HG03378 (cell line): ENCODE results near the gene MMP28.

Source experiments
- ATAC-seq: cut with Tn5 transposase; IDR thresholded peaks from one replicate; pipeline ENCODE4 v1.9.1; 2021; ENCODE audit warnings: mild to moderate bottlenecking, moderate library complexity; ENCODE audit not compliant: unreplicated experiment

The MMP28 gene

DNA sequence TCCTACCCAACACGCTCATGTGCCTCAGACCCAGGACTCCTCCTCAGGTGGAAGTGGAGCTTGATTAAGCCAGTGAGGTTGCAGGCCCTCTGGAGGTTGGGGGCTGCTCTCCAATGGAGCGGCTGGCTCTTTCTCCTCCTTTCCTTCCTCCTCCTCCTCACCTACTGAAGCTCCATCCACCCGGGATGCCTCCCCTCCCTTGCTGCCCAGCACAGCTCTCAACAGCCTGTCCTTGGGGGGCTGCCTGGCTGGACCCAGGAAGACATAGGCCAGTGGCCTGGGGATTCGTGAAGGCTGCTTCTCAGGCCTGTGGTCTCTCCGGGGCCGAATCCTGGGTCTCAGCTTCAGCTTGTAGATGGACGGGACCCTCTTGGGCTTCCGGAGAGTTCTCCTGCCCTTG, 50.6 kb downstream of the MMP28 start:
- no peak for ATAC-seq

DNA sequence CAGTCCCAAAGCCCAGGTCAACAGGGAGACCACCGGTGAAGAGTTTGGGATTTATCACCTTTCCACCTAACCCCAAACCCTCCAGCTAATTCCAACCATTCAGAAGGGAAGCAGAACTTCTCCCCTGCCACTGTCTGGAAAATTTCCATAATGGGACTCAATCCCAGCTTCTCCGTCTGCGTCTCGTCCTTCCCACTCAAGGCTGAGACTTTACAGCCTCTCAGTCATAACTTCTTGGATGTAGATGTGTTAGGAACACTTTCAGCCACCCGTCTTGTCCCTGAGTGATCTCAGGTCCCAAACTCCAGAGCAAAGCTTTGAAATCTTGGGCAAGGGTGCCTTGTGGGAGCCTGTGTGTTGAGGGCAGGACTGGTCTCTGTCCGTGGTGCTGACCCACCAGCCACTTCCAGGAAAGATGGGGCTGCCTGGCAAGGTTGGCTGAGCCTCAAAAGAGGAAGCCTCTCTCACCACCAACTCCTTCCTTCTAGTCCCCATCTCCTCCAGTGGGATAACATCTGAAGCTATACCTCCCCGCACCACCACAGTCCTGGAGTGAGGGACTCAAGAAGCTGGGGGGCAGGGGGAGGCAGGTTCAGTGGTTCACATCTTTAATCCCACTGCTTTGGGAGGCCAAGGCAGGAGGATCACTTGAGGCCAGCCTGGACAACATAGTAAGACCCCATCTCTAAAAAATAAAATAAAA, 51.7 kb downstream of the MMP28 start:
- no peak for ATAC-seq

DNA sequence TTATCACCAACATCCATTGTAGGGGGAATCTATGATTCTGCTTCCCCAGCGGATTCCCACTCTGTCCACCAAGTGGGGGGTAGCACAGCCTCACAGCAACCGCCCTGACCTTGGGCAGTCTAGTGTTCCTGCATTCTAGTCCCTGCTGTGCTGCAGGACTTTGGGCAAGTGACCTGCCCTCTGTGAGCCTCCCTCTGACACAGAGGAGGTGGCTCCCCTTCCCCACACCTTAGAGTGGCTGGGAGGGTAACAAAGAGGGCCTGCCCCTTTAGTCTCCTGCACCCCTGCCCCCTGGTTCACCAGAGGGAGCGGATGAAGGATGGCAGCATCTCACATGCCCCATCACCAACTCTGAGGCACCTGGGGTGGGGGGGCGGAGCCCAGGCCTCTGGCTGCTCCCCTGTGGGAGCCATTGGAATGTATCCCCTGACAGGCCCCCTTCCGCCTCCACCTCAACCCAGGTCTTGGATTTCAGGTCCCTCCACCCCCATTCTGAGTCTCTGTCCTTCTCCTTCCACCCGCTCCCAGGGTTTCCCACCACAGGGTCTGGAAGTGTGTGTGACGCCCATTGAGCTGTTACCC, 52.5 kb downstream of the MMP28 start:
- no peak for ATAC-seq

DNA sequence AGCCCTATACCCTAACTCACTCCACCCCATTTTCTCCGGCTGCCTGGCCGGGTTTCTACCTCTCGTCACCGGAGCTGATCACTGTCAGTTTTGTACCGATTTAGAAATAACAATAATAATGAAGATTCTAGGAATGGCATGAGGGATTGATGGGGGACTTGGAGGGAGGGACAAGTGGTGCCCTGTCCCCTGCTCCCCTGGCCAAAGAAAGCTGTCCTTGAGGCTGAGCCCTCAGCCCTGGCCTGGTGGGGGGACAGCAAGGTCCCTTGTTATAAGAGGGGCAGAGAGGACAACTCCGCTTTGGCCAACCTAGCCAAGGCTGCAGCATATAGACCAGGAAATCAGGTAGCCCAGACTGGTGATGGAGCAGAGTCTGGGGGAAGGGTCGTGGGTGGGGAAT, 52.9 kb downstream of the MMP28 start:
- no peak for ATAC-seq

DNA sequence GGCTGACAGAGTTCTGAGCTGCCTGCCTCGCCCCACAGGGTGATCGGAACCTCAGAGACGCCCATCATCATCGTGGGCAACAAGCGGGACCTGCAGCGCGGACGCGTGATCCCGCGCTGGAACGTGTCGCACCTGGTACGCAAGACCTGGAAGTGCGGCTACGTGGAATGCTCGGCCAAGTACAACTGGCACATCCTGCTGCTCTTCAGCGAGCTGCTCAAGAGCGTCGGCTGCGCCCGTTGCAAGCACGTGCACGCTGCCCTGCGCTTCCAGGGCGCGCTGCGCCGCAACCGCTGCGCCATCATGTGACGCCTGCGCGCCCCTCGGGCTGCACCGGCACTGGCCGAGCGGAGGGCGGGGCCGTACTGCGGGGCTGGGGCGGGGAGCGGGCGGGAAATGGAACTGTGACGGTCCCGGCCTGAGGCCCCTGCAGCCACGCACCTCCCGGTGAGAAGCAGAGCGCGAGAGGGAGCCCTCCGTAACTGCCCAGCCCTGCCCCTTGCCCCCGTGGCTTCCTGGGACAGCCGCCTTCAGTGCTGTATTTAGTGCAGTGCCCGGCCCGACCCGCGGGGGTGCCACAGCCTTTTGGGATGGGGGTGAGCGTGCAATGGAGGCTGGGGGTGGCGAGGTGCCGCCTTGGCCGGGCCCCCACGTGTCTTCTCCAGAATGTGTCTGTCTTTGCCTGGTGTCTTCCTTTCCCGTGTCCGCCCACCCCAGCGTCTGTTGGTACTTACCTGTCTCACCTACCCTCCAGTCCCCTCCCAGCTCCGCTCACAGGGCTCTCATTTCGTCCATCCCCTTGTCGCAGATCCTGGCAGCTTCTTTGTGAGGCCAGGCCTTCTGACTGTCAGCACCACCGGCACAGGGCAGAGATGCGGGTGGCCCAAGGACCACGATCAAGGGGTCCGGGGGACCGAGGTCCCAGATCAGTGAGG, 54.2 kb downstream of the MMP28 start:
- ATAC-seq, result no peak

DNA sequence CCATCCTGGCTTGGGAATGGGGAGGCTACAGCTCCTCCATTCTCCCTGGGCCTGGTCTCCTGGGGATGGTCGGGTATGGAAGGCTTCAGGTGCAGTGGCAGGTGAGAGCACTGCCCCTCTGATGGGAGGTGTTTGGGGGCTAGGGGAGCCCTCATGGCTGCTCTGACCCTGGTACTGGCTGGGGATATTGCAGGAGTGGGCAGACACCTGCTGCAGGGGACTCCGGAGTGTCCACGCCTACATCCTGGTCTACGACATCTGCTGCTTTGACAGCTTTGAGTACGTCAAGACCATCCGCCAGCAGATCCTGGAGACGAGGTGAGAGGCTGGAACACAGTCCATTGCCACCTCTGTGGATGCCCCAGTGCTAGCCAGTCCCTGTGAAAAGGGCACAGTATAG, 55.2 kb downstream of the MMP28 start:
- no peak for ATAC-seq

DNA sequence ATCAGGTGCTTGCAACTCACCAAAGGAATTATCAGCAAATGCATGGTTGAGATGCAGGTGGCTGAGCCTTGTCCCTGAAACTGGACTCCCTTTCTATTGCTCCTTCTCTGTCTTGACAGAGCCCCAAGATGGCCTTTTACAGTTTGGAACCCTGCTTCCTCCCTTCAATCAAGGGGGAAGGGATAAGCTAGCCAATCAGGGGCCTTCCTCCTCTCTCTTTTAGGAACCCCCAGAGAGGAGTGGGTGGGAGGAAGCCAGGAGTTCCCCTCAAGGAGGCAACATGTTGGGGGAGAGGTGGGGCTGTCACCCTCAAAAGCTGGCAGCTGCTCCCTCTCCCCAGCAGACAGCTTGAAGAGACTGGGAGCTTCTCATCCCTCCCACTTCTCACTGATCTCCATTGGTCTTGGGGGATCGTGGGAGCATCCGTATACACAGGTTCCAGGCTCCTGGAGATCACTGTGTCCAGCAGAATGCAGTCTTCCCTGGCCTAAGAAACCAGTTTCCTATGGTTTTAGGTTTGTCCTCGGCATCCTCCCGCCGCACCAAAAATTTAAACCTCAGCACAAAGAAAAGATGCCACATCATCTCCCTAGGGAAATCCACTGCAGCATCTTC, 56.8 kb downstream of the MMP28 start:
- no peak for ATAC-seq

DNA sequence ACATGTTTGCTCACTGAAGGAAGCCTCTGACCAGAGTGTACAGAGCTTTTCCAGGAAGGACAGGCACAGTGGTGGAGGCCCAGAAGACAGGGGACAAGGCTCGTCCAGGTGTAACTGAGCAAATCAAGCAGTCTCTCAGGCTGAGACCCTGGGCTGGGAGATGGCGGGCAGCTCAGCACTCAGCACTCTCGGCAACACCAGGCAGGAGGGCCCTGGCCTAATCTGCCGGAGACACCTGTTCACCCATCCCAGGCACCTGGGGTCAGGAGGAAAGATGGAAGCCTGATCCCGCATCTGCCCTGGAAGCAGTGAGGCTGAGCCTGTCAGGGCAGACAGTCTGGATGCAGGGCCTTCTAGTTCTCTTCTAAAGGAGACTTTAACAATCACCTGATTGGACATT, 59.2 kb downstream of the MMP28 start:
- no peak for ATAC-seq

DNA sequence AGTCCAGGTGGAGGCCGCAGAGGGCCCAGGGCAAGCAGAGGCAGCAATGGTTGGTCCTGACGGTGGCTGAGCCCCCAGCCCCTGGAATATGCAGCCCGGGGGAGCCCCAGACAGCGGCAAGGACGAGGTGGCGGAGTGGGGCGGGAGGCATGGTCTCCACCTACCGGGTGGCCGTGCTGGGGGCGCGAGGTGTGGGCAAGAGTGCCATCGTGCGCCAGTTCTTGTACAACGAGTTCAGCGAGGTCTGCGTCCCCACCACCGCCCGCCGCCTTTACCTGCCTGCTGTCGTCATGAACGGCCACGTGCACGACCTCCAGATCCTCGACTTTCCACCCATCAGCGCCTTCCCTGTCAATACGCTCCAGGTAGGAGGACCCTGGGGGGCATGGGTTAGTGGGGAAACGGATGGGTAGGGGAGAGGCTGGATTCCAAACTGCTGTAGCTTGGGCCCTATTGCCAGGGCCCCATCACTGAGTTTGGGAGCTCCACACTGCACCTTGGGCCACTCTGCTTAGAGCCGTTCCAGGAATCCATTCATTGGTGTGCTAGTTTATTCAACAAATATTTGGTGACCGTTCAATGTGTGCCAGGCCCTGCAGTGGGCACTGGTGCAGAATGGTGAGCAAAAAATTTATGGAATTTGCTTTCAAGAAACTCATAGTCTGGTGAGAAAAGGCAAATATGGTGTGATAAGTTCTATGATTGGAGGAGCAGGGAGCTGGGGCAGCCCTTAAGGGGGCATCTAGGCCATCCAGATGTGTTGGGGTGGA, 60.2 kb downstream of the MMP28 start:
- ATAC-seq, result no peak

DNA sequence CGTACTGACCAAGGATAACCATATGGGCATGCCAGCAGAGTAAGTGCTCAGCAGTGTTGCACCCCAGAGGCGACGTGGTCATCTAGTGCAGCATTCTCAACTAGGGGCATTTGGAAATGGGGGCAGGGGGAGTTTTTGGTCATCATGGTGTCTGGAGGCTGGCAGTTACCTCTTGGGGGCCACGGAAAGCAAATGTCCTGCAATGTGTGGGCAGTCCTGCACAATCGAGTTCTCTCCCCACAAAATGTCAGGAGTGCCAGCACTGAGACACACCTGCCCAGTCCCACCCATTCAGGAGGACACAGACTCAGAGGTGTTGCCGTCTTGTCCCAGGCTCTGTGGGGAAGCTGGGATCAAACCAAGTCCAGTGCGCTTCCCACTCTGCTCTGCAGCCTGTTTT, 61.0 kb downstream of the MMP28 start:
- ATAC-seq, result no peak

DNA sequence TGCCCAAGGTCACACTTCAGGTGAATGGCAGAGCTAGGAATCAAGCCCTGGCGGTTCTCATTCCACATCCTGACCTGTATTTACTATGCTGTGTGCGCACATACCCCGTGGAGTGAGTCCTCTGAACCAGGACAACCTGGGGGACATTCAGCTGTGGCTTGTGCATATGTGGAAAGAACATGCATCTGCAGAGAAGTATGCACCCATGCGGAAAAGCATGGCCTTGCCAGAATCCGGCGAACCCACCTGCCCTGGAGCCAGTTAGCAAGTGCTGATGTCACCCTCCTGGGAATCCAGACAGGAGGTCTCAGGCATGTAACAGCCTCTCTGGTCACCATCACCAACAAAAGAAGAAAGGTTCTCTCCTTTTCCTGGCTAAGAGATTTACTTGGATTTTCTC, 62.1 kb downstream of the MMP28 start:
- ATAC-seq, result no peak

DNA sequence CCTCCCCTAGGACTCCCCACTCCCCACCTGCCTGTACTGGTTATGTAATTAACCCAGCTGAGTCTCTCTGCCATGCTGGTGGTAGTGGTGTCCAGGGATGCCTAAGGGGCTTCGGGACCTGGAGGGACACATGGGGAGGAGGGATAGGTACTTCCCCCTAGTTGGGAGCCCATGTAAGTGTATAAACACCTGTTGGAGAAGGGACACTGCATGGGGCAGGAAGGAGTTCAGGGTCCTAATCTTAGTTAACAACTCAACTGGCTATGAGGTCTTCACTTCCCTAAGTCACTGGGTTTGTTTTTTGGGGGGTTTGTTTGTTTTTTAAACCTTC, 62.7 kb downstream of the MMP28 start:
- no peak for ATAC-seq

DNA sequence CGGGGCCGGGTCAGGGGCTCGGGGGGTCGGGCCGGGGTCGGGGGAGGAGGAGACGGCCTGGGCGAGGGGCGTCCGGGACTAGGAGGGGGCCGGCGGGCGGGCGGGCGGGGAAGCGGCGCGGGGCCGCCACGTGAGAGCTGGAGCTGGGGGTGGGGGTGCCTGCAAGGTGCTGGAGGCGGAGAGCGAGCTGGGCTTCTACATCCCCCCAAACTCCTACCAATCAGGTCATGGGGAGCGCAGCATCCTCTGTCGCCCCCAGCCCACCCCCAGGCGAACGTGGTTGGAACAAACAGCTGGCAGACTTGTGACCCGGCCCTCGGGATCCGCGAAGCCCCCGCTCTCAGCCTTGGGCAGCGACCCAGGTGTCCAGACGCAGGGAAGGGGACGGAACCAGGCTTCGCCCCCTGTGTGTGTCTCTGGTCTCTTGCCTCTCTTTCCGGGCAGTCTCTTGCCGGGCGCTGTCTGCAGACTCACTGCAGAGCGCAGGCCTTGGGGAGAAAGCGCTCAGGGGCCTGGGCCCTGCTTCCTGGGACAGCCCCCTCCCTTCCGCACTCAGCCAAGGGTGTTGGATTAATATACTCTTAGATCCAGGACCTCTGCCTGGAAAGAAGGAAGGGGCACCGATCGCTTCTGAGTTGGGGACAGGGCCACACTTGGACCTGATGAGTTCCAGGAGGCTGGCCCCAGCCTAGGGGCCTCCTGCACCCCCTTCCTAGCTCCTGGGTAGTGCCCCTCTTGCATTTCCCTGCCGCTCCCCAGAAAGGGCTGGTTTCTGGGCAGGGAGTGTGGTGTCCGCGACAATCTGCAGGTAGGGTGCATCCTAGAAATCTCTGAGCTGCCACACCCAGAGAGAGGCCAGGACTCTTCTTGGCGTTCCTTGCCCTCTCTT, 63.3 kb downstream of the MMP28 start:
- ATAC-seq, result no peak

DNA sequence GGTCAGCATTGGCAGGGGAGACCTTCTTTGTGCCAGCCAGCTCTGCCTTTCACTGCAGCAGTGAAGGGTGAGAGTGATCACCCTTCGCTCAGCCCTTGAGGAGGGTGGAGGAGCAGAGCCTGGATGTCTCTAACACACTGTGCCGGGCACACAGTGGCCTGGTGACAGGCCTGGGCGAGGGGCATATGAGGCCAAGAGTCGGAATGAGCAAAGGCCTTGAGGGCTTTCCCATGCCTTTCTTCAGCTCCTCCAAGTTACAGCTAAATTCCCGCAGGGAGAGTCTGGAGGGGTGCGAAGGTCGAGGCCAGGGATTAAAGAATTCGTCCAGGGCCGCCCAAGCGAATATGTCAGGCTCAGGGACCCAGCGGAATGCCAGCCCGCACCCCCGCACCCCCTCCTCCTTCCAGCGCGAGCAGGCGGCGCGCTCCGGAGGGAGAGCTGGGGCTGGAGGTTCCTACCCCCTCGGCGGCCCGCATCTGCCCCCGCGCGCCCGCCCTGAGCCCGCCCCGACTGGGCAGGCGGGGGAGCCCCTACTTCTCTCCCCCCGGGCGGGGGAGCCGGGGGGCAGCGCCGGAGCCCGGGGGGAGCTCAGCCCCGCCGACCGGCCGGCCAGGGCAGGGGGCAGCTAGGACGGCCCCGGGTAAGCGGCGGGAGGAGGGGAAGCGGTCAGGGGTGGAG, 64.1 kb downstream of the MMP28 start, which contains the start of gene RASL10B:
RASL10B (plus strand) TSS at position 401 of the 678 bp plus-strand sequence. CDS start 3,546 bp downstream, outside the sequence.
- no peak for ATAC-seq

DNA sequence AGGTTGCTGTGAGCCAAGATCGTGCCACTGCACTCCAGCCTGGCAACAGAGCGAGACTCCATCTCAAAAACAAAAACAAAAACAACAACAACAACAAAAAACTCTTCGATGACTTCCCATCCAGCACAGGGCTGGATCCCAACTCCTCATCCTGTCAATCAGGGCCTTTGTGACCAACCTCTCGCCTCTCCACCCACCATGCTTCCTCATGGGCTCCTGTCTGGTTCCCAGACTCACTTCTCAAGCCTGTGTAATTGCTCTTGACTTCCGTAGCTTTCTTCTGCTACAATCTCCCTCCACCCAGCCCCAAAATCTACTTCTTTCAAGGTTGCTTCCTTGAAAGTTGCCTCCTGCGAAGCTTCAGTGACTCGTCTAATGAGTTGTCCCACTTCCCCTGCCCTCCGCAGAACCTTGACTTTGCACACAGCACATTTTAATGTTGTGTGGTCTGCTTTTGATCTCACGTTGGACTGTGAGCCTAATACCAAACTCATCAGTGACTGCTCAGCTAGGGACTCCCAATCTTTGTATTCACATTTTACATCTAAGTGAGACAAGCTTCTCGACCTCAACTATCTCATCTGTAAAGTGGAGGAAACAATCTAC, 64.9 kb downstream of the MMP28 start:
- no peak for ATAC-seq

DNA sequence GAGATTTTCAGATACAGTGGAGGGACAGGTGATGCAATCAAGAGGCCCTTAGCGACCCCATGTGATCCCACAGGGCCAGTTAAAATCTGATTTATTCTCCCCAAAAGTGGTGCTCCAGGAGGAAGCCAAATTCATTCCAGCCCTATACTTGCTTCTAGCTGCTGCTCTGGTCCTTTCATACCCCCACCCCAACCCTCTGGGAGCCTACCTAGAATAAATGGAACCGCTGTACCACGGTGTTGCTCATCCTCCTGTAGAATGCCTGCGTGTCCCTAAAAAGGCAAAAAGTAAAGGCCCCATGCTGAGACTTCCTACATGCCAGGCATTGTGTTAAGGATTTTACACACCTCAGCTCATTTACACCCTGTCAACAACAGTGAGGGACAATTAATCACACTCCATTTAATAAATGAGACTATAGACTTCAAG, 66.0 kb downstream of the MMP28 start:
- no peak for ATAC-seq

DNA sequence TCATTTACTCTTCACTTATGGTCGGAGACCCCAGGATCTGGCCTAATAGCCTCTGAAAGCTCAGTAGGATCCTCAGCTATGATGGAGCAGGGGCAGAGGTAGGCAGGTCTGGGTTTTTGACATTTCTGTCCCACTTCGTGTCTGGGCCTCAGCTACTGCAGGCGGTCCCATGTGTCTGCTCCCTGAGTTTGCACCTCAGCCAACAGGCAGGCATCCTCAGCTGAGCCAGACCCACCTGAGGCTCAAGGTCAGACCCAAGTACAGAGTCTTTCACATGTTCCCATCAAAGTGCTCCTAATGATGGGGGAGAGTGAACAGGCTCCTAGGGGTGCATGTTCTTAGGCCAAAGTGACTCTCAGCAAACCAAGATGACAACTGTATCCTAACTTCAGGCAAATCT, 66.9 kb downstream of the MMP28 start:
- ATAC-seq, result no peak

DNA sequence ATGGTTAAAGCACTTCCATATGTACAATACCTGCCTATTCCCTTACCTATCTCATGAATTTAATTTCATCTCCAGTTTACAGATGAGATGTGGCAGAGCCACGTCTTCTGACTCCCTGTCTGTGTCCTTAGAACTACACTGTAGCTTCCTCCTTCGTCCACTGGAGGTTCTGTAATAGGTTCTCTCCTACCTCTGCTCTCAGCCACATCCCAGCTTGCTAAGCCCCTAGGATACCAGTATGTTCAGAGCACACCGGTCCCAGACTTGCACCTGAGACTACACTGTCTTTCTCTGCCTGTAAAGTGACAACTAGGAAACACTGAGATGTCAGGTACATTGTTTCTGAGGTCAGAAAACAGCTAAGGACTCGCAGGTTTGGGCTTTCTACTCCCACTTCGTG, 67.8 kb downstream of the MMP28 start:
- ATAC-seq, result no peak

DNA sequence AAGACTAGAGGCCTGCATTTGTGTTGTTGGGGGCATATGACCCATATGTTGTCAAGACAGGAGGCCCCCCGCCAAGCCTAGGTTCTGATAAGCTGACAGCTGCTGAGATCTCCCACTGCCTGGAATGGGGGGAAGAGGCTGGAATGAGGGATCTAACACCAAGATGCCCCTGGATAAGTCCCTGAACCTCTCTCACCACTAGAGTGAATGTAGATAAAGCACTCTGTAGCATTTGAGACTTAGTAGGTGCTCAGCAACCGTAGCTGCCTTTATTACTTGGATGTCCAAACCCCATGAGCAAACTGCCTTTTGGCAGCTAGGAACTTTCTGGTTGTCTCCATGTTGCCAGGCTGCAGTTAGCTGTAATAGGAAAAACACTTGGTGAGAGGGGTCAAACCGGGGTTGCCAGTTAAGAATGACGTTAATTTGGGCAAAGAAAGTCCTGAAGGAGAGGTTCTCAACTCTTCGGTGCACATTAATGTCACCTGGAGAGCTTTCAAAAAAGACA, 68.4 kb downstream of the MMP28 start:
- no peak for ATAC-seq
